Stimulated activated CD8-positive, alpha-beta memory T cell treated with anti-CD3 and anti-CD28 coated beads, Interleukin-4, amount 100 ng/mL, for 24 hours (primary cell): ENCODE data around the gene HES1.

Experiments
- DNase-seq: peaks from one replicate; pipeline ENCODE4 v3.0.0-alpha.2; 2020; ENCODE audit warnings: low read depth

The HES1 gene

GRCh38 chr3:194167480-194168282 lies 31.7 kb downstream of the HES1 start:
- DNase-seq: no peak

- no peak for DNase-seq
Measured at GRCh38 chr3:194168994-194169393, 33.0 kb downstream of the HES1 start.

- DNase-seq: no peak
Measured at GRCh38 chr3:194169595-194169994, 33.6 kb downstream of the HES1 start.

- no peak for DNase-seq
Measured at GRCh38 chr3:194170793-194171192, 34.8 kb downstream of the HES1 start.

GRCh38 chr3:194174406-194174805 lies 38.5 kb downstream of the HES1 start:
- DNase-seq: no peak

- DNase-seq: no peak
Measured at GRCh38 chr3:194174980-194175379, 39.0 kb downstream of the HES1 start.

- DNase-seq: no peak
Measured at GRCh38 chr3:194176274-194176991, 40.5 kb downstream of the HES1 start.

- no peak for DNase-seq
Measured at GRCh38 chr3:194177141-194177540, 41.2 kb downstream of the HES1 start.

GRCh38 chr3:194178128-194178527 lies 42.2 kb downstream of the HES1 start:
- no peak for DNase-seq

- DNase-seq: no peak
Measured at GRCh38 chr3:194178669-194179068, 42.7 kb downstream of the HES1 start.

- DNase-seq: no peak
Measured at GRCh38 chr3:194180570-194180969, 44.6 kb downstream of the HES1 start.

- DNase-seq: no peak
Measured at GRCh38 chr3:194181612-194182529, 45.9 kb downstream of the HES1 start.

GRCh38 chr3:194183271-194183670 lies 47.3 kb downstream of the HES1 start:
- no peak for DNase-seq

- DNase-seq: no peak
Measured at GRCh38 chr3:194184265-194184751, 48.4 kb downstream of the HES1 start.

GRCh38 chr3:194184801-194185200 lies 48.9 kb downstream of the HES1 start:
- DNase-seq: no peak

- DNase-seq: no peak
Measured at GRCh38 chr3:194185221-194185620, 49.3 kb downstream of the HES1 start.

GRCh38 chr3:194187233-194187944 lies 51.4 kb downstream of the HES1 start:
- DNase-seq: no peak
